GM19324 (cell line): Measurements from ENCODE around the gene TOMM5.
"Not testable (repeated sequence)": the region's sequence is repeated elsewhere in the genome, so short reads cannot be mapped to it uniquely, and the experiment has no call there.

Experiments used
- ATAC-seq: cut with Tn5 transposase; IDR thresholded peaks from one replicate; pipeline ENCODE4 v1.9.1; 2021; ENCODE audit warnings: mild to moderate bottlenecking, moderate library complexity; ENCODE audit not compliant: unreplicated experiment, low FRiP score

TOMM5 gene

GRCh38 chr9:37617161-37617560, 24.8 kb upstream of the TOMM5 start:
- ATAC-seq = no peak

GRCh38 chr9:37611961-37612360, 19.6 kb upstream of the TOMM5 start:
- no peak for ATAC-seq

GRCh38 chr9:37611014-37611413, 18.6 kb upstream of the TOMM5 start:
- ATAC-seq = no peak

GRCh38 chr9:37609735-37610397, 17.5 kb upstream of the TOMM5 start:
- no peak for ATAC-seq

GRCh38 chr9:37608250-37608649, 15.9 kb upstream of the TOMM5 start:
- no peak for ATAC-seq

GRCh38 chr9:37604296-37604695, 11.9 kb upstream of the TOMM5 start:
- ATAC-seq = no peak

- ATAC-seq = no peak
These were observed 10.4 kb upstream of the TOMM5 start for GRCh38 chr9:37602817-37603216.

- not testable (repeated sequence) for ATAC-seq
These were observed 9.7 kb upstream of the TOMM5 start for GRCh38 chr9:37602061-37602460.

GRCh38 chr9:37596504-37596903, 4.1 kb upstream of the TOMM5 start:
- no peak for ATAC-seq

GRCh38 chr9:37593883-37594448, 1.6 kb upstream of the TOMM5 start:
- no peak for ATAC-seq

- no peak for ATAC-seq
These were observed 4.9 kb downstream of the TOMM5 start for GRCh38 chr9:37587521-37587920.

- no peak for ATAC-seq
These were observed 8.8 kb downstream of the TOMM5 start for GRCh38 chr9:37583522-37584121.

GRCh38 chr9:37582548-37583157, 9.7 kb downstream of the TOMM5 start:
- no peak for ATAC-seq

GRCh38 chr9:37575921-37576721, 16.3 kb downstream of the TOMM5 start, which contains the start of gene FBXO10:
Gene FBXO10 (minus strand): TSS chr9:37576380. CDS start chr9:37541768, 34,612 bp downstream.
- ATAC-seq = peak; percentile 75

GRCh38 chr9:37575511-37575914, 16.9 kb downstream of the TOMM5 start:
- peak; percentile 45 for ATAC-seq

- ATAC-seq = no peak
These were observed 17.4 kb downstream of the TOMM5 start for GRCh38 chr9:37575001-37575400.

GRCh38 chr9:37574241-37574721, 18.1 kb downstream of the TOMM5 start:
- no peak for ATAC-seq

GRCh38 chr9:37571282-37571681, 21.1 kb downstream of the TOMM5 start:
- no peak for ATAC-seq

- ATAC-seq = no peak
These were observed 25.7 kb downstream of the TOMM5 start for GRCh38 chr9:37566716-37567115.
